Trophoblast cell (in vitro differentiated cells and primary cell): ENCODE results near the gene RBM11. TPM values are rescaled to one million over a fixed set of nuclear protein-coding genes. Genes with fewer than 3 reads are reported as not detected.
A peak's percentile ranks its signal among the peaks of the same experiment; 100 is the strongest.
"Not testable (repeated sequence)": the region's sequence is repeated elsewhere in the genome, so short reads cannot be mapped to it uniquely, and the experiment has no call there.

Source experiments
- DNase-seq, 2 donors: peaks; one replicate each; pipeline ENCODE4 v3.0.0-alpha.2; 2016
- H2AFZ ChIP-seq: 2 replicates; pipeline ENCODE4 v1.6.1; 2013; ENCODE audit warnings: low read length, moderate library complexity, mild to moderate bottlenecking; ENCODE audit not compliant: insufficient read depth, poor library complexity
- H2AK5ac ChIP-seq: 2 replicates; pipeline ENCODE4 v1.6.1; 2013; ENCODE audit warnings: mild to moderate bottlenecking, low read length
- H2BK120ac ChIP-seq: 2 replicates; pipeline ENCODE4 v1.6.1; 2013; ENCODE audit warnings: low read length, mild to moderate bottlenecking, moderate library complexity; ENCODE audit not compliant: insufficient read depth, poor library complexity
- H2BK12ac ChIP-seq: 2 replicates; pipeline ENCODE4 v1.6.1; 2013; ENCODE audit warnings: mild to moderate bottlenecking, low read length, moderate library complexity
- H2BK5ac ChIP-seq: 2 replicates; pipeline ENCODE4 v1.6.1; 2013; ENCODE audit warnings: low read length, low read depth, moderate library complexity, mild to moderate bottlenecking; ENCODE audit not compliant: poor library complexity
- H3K14ac ChIP-seq: 2 replicates; pipeline ENCODE4 v1.6.1; 2013; ENCODE audit warnings: mild to moderate bottlenecking, low read length
- H3K18ac ChIP-seq: 2 replicates; pipeline ENCODE4 v1.6.1; 2013; ENCODE audit warnings: mild to moderate bottlenecking, low read length
- H3K23ac ChIP-seq: 2 replicates; pipeline ENCODE4 v1.6.1; 2013; ENCODE audit warnings: low read length
- H3K27ac ChIP-seq: 2 replicates; pipeline ENCODE4 v1.5.1; 2013; ENCODE audit warnings: low read depth, mild to moderate bottlenecking, inconsistent platforms, low read length, moderate library complexity
- H3K27me3 ChIP-seq: 2 replicates; pipeline ENCODE4 v1.6.1; 2013; ENCODE audit warnings: inconsistent platforms, mild to moderate bottlenecking, low read length, moderate library complexity; ENCODE audit not compliant: insufficient read depth
- H3K36me3 ChIP-seq, 2 experiments: 1 replicate in 1 of 2; 2 replicates in 1 of 2; pipeline ENCODE4 v1.6.1; 2013; ENCODE audit warnings: low read length in 2 of 2, mild to moderate bottlenecking in 2 of 2, moderate library complexity in 1 of 2; ENCODE audit not compliant: insufficient read depth in 2 of 2, control insufficient read depth in 1 of 2
- H3K4ac ChIP-seq: 2 replicates; pipeline ENCODE4 v1.6.1; 2013; ENCODE audit warnings: low read depth, mild to moderate bottlenecking, low read length, moderate library complexity
- H3K4me1 ChIP-seq, 2 experiments: 1 replicate in 1 of 2; 2 replicates in 1 of 2; pipeline ENCODE4 v1.6.1; 2013; ENCODE audit warnings: low read length in 2 of 2, mild to moderate bottlenecking in 2 of 2, moderate library complexity in 1 of 2; ENCODE audit not compliant: insufficient read depth in 2 of 2, control insufficient read depth in 1 of 2
- H3K4me2 ChIP-seq: 2 replicates; pipeline ENCODE4 v1.6.1; 2013; ENCODE audit warnings: inconsistent platforms, mild to moderate bottlenecking, low read length, moderate library complexity
- H3K4me3 ChIP-seq: 2 replicates; pipeline ENCODE4 v1.5.1; 2013; ENCODE audit warnings: mild to moderate bottlenecking, low read depth, low read length, inconsistent platforms
- H3K79me1 ChIP-seq: one replicate; pipeline ENCODE4 v1.6.1; 2013; ENCODE audit warnings: low read length
- H3K79me2 ChIP-seq: 2 replicates; pipeline ENCODE4 v1.6.1; 2013; ENCODE audit warnings: low read length, mild to moderate bottlenecking; ENCODE audit not compliant: control insufficient read depth, insufficient read depth, poor library complexity
- H3K9ac ChIP-seq: 2 replicates; pipeline ENCODE4 v1.6.1; 2013; ENCODE audit warnings: mild to moderate bottlenecking, low read length
- H3K9me3 ChIP-seq: 2 replicates; pipeline ENCODE4 v1.6.1; 2013; ENCODE audit warnings: low read depth, mild to moderate bottlenecking, control low read depth, inconsistent platforms, low read length; ENCODE audit not compliant: insufficient read depth
- H4K12ac ChIP-seq: 2 replicates; pipeline ENCODE4 v1.6.1; 2013; ENCODE audit warnings: low read depth, mild to moderate bottlenecking, low read length, moderate library complexity
- H4K8ac ChIP-seq: 2 replicates; pipeline ENCODE4 v1.6.1; 2013; ENCODE audit warnings: low read depth, mild to moderate bottlenecking, low read length, moderate library complexity
- H4K91ac ChIP-seq: one replicate; pipeline ENCODE4 v1.6.1; 2013; ENCODE audit warnings: low read depth, mild to moderate bottlenecking, low read length, moderate library complexity
- WGBS: extraction: QIAGEN DNeasy Blood & Tissue Kit; methylation state at CpG from one replicate; pipeline ENCODE4 v1.1.7; 2013; ENCODE audit warnings: missing lambda C conversion rate; ENCODE audit not compliant: insufficient read length, insufficient coverage; ENCODE audit errors: extremely low coverage; 5-methylcytosine and 5-hydroxymethylcytosine counted together
- polyA plus RNA-seq: library from polyadenylated mRNA; stranded (reverse); fragments of 200-250 nt; gene quantifications from 2 replicates; pipeline ENCODE4 v1.2.3, GENCODE V29; 2013

The RBM11 gene, protein sequence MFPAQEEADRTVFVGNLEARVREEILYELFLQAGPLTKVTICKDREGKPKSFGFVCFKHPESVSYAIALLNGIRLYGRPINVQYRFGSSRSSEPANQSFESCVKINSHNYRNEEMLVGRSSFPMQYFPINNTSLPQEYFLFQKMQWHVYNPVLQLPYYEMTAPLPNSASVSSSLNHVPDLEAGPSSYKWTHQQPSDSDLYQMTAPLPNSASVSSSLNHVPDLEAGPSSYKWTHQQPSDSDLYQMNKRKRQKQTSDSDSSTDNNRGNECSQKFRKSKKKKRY
- polyA plus RNA-seq: 1.0 and 1.7 TPM in 2 replicates

DNA sequence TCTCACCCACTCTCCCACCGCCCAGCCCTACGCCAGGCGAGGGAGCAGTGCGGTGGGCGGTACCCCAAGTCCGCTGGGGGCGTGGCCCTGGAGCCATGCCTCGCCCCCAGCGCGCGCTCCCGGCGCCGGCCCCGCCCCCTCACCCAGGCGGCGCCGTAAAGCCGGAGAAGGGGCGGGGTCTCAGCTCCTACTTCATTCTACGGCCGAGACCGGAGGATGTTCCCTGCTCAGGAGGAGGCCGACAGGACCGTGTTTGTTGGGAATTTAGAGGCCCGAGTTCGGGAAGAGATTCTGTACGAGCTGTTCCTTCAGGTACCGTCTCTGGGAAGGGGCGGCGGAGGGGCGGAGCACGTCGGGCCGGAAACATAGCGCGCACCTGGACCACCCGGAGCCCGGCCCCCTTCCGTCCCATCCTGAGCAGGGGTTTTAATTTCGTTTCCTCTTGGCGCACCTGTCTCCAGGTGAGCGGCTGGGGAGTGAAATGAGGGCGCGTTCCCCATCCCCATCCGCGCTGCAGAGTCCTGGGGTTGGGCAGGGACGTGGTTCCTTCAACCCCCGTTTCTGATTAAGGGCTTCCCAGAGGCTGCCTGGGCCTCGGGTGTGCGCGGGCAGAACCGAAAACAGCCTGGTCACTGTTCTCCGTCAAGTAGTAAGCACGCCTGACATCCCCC is at the start of gene RBM11:
RBM11 (plus strand) TSS at position 187 of the 671 bp plus-strand sequence; CDS start at position 217, 30 bp downstream.
- Histone ChIP-seq H3K14ac (no peak within 1 kb of the TSS), H3K9me3 (no peaks in the 10 kb centered on the region), H3K79me2 (no peaks in the 10 kb centered on the region), H4K12ac (no peak within 1 kb of the TSS), H3K4me3 (peak within 1 kb of the TSS; percentile 70), H2BK120ac (no peak within 1 kb of the TSS), H2BK12ac (no peak within 1 kb of the TSS), H4K8ac (peak within 1 kb of the TSS; percentile 66), H3K4me2 (peak within 1 kb of the TSS; percentile 93), H3K27me3 (no peaks in the 10 kb centered on the region), H4K91ac (no peak within 1 kb of the TSS), H3K23ac (no peak within 1 kb of the TSS), H3K18ac (no peak within 1 kb of the TSS), H3K79me1 (no peaks in the 10 kb centered on the region), H3K4ac (no peak within 1 kb of the TSS), H3K9ac (no peak within 1 kb of the TSS), H2AK5ac (no peak within 1 kb of the TSS), H3K4me1 (peaks cover 0 to 5% of the 10 kb centered on the region in 2 experiments), H3K27ac (no peak within 1 kb of the TSS), H3K36me3 (no peaks in the 10 kb centered on the region), H2BK5ac (no peak within 1 kb of the TSS), H2AFZ (peak within 1 kb of the TSS; percentile 61)
- DNase-seq: peak; percentile 54 to 57
- WGBS: no CpG with 5 or more reads among the region's 55 CpGs

DNA sequence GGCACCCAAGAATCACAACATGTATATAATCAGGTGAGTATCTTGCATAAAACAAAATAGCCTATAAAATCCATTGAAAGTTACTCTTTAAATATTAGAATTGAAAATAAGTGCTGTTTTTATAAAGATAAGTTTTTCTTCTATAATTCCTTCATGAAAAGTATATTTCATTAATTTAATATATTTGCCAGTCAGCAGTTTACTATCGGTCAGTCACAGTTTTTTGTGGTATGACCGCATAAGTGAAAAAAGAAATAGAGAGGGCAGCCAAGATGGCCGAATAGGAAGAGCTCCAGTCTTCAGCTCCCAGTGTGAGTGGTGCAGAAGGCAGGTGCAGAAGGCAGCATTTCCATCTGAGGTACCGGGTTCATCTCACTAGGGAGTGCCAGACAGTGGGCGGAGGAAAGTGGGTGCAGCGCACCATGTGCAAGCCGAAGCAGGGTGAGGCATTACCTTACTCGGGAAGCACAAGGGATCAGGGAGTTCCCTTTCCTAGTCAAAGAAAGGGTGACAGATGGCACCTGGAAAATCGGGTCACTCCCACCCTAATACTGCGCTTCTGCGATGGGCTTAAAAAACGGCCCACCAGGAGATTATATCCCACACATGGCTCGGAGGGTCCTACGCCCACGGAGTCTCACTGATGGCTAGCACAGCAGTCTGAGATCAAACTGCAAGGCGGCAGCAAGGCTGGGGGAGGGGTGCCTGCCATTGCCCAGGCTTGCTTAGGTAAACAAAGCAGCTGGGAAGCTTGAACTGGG is 49.3 kb upstream of the RBM11 start:
- WGBS: no CpG with 5 or more reads among the region's 16 CpGs
- H3K9ac ChIP-seq, DNase-seq, H3K27me3 ChIP-seq, H3K23ac ChIP-seq, H4K12ac ChIP-seq, H3K79me2 ChIP-seq, H3K4me3 ChIP-seq, H3K36me3 ChIP-seq, H3K4me1 ChIP-seq, H3K27ac ChIP-seq, H4K8ac ChIP-seq, H3K14ac ChIP-seq, H3K4me2 ChIP-seq, H2BK5ac ChIP-seq, H3K4ac ChIP-seq, H3K18ac ChIP-seq, H4K91ac ChIP-seq, H3K79me1 ChIP-seq, H3K9me3 ChIP-seq, H2BK12ac ChIP-seq, H2BK120ac ChIP-seq, H2AFZ ChIP-seq, H2AK5ac ChIP-seq: not testable (repeated sequence)

DNA sequence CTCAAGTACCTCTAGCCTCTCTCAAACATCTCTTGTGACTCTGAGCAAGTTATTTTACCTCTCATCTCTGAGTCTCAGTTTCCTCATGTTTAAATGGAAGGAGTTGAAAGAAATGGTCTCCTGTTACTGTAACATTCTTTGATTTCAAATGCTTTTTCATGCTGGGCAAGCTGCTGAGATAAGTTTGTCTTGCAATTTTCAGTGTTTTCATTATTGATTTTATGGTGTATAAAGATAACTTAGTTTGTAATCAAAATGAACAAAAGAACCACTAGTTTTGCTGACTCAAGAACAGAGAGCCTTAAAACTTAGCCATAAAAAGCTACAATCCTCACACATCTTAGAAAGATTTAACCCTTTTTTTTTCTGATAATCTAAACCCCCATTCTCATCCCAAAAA is 9.7 kb upstream of the RBM11 start:
- H3K4me1 ChIP-seq: no peaks in the 10 kb centered on the region
- H2AFZ ChIP-seq: no peak overlapping the region
- H3K9me3 ChIP-seq: no peaks in the 10 kb centered on the region
- H2AK5ac ChIP-seq: no peak overlapping the region
- H3K27me3 ChIP-seq: no peaks in the 10 kb centered on the region
- H2BK5ac ChIP-seq: no peak overlapping the region
- H3K4me2 ChIP-seq: no peak overlapping the region
- no peaks in the 10 kb centered on the region for H3K36me3 ChIP-seq
- H2BK12ac ChIP-seq: no peak overlapping the region
- H4K12ac ChIP-seq: no peak overlapping the region
- DNase-seq: no peak
- no peak overlapping the region for H4K91ac ChIP-seq
- no peak overlapping the region for H3K4me3 ChIP-seq
- H3K23ac ChIP-seq: no peak overlapping the region
- H3K9ac ChIP-seq: no peak overlapping the region
- H3K79me2 ChIP-seq: no peaks in the 10 kb centered on the region
- no peak overlapping the region for H4K8ac ChIP-seq
- no peak overlapping the region for H3K14ac ChIP-seq
- H2BK120ac ChIP-seq: no peak overlapping the region
- no peaks in the 10 kb centered on the region for H3K79me1 ChIP-seq
- no peak overlapping the region for H3K18ac ChIP-seq
- no peak overlapping the region for H3K4ac ChIP-seq
- no peak overlapping the region for H3K27ac ChIP-seq

DNA sequence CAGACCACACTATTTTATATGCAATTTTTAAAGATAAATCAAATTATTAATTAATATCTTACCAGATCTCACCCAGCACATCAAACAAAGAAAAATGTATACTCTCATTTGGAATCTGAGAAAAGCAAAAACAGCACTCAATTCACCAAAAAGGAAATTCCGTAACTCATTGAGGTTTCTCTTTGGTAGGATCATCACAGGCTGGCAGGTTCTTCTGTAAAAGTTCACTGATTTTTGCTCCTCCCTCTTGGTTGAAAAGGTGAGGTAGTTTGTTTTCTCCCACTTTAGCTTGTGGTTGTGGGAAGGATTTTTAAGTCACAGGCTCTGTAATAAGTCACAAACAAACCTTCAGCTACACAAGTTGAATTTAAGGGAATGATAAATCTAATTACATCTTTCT is 5.2 kb upstream of the RBM11 start, which contains the start of gene LIPI:
LIPI (minus strand) TSS at position 218 of the 400 bp plus-strand sequence; CDS start at position 108, 110 bp downstream.
- H4K8ac ChIP-seq: no peak within 1 kb of the TSS
- no peak within 1 kb of the TSS for H3K23ac ChIP-seq
- H2BK5ac ChIP-seq: no peak within 1 kb of the TSS
- no peak within 1 kb of the TSS for H3K4me2 ChIP-seq
- H2AFZ ChIP-seq: no peak within 1 kb of the TSS
- H3K18ac ChIP-seq: no peak within 1 kb of the TSS
- H3K4ac ChIP-seq: no peak within 1 kb of the TSS
- H3K36me3 ChIP-seq: no peaks in the 10 kb centered on the region
- H2AK5ac ChIP-seq: no peak within 1 kb of the TSS
- whole genome bisulfite sequencing: no CpG with 5 or more reads among the region's 1 CpG
- H3K79me2 ChIP-seq: no peaks in the 10 kb centered on the region
- no peak within 1 kb of the TSS for H3K14ac ChIP-seq
- no peak within 1 kb of the TSS for H4K12ac ChIP-seq
- H3K4me1 ChIP-seq: no peaks in the 10 kb centered on the region
- no peaks in the 10 kb centered on the region for H3K27me3 ChIP-seq
- H3K9me3 ChIP-seq: no peaks in the 10 kb centered on the region
- H4K91ac ChIP-seq: no peak within 1 kb of the TSS
- H3K27ac ChIP-seq: no peak within 1 kb of the TSS
- H2BK12ac ChIP-seq: no peak within 1 kb of the TSS
- H2BK120ac ChIP-seq: no peak within 1 kb of the TSS
- H3K79me1 ChIP-seq: no peaks in the 10 kb centered on the region
- no peak for DNase-seq
- H3K9ac ChIP-seq: no peak within 1 kb of the TSS
- no peak within 1 kb of the TSS for H3K4me3 ChIP-seq
